Measurements from ENCODE around the gene RBM26.

GRCh38 chr13:79289571-79289970 is 116.5 kb downstream of the RBM26 start:
- TF ChIP-seq REST (IDR thresholded peaks at IDR 0.05) (no peak), HNF4G (IDR thresholded peaks at IDR 0.05) (no peak), CTCF (IDR thresholded peaks at IDR 0.05; ENCODE audit: low read depth, low read length, missing input control) (no peak)
